ENCODE results near the gene SCEL. TPM values are rescaled to one million over a fixed set of nuclear protein-coding genes. Genes with fewer than 3 reads are reported as not detected.

Gene SCEL
- total and polyA plus RNA-seq, 2 of the 8 experiments (the other 6 are each of a cell fraction or from before 2014, with no cell fraction given): not detected

DNA sequence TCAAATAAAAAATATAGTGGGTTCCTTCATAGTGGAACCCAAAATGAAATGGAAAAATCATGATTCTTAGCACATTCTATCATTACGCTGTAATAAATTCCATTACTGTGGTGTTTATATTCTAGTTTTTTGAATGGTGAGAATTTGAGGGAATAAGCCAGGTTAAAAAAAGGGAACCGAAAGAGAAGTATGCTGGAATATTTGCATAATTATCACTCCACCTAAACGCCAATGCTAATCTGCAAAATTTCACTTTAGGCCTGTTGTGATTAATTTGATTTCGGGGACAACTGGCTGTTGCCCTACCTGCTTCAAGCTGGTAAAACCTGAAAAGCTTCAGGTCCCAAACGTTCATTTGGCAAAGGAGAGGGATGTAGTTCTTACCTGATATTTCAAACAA lies 32.1 kb upstream of the SCEL start:
- ChIA-PET POLR2A (ENCODE audit: partially characterized antibody) (no interaction called here), CTCF (ENCODE audit: partially characterized antibody) (interaction anchor here (0.6 to 1.0 kb wide), 3 partner anchors 214 to 741 kb away, joined by 3 read pairs; no protein-coding TSS in a partner anchor)
- Histone ChIP-seq H4K5ac (ENCODE audit: insufficient read length, low read depth, low read length) (no peak overlapping the region), H3K4me2 (ENCODE audit: insufficient read depth in 1 of 2, low read depth in 2 of 2, low read length in 2 of 2) (no peak overlapping the region), H3K4ac (replicated peaks; ENCODE audit: insufficient read length, low read depth, low read length) (no peak overlapping the region), H3K23ac (ENCODE audit: insufficient read length) (no peak overlapping the region), H3K27me3 (replicated peaks in 1 of 4; ENCODE audit: control insufficient read depth in 3 of 4, extremely low read depth in 1 of 4, insufficient read depth in 3 of 4, low read length in 3 of 4) (no peaks in the 10 kb centered on the region), H2BK120ac (replicated peaks; ENCODE audit: low read depth, low read length) (no peak overlapping the region), H4K8ac (ENCODE audit: extremely low read depth, insufficient read depth, low read length) (no peak overlapping the region), H2AFZ (ENCODE audit: low read length) (no peak overlapping the region), H3K36me3 (ENCODE audit: control insufficient read depth in 2 of 4, insufficient read depth in 4 of 4, low read length in 3 of 4) (no peaks in the 10 kb centered on the region), H2BK15ac (ENCODE audit: low read length) (no peak overlapping the region), H3K18ac (ENCODE audit: extremely low read depth, low read length) (no peak overlapping the region), H3K14ac (ENCODE audit: insufficient read length) (no peak overlapping the region), H2BK12ac (ENCODE audit: low read depth, low read length) (no peak overlapping the region), H3K79me2 (ENCODE audit: control insufficient read depth in 1 of 2, insufficient read depth in 2 of 2, low read length in 2 of 2) (no peaks in the 10 kb centered on the region), H3K79me1 (ENCODE audit: low read depth, low read length) (no peaks in the 10 kb centered on the region), H3K9ac (replicated peaks in 1 of 4; ENCODE audit: extremely low read depth in 1 of 4, low read depth in 3 of 4, low read length in 3 of 4) (no peak overlapping the region), H3K27ac (ENCODE audit: low read depth, low read length) (no peak overlapping the region), H4K91ac (replicated peaks; ENCODE audit: insufficient read length, low read length) (no peak overlapping the region), H3K23me2 (ENCODE audit: low read depth, low read length) (no peaks in the 10 kb centered on the region; the same call in 1 of the 2 replicates), H2BK20ac (ENCODE audit: low read length) (no peak overlapping the region), H3K56ac (replicated peaks; ENCODE audit: insufficient read length, low read depth, low read length) (no peak overlapping the region), H2BK5ac (ENCODE audit: low read depth, low read length) (no peak overlapping the region), H4K20me1 (replicated peaks in 1 of 2; ENCODE audit: control insufficient read depth in 1 of 2, insufficient read depth in 2 of 2, low read length in 2 of 2) (no peaks in the 10 kb centered on the region), H3K9me3 (ENCODE audit: insufficient read depth in 2 of 2, low read depth in 1 of 2, low read length in 1 of 2) (no peaks in the 10 kb centered on the region), H2AK5ac (ENCODE audit: low read depth, low read length) (no peak overlapping the region), H3K4me1 (replicated peaks in 1 of 4; ENCODE audit: control insufficient read depth in 3 of 4, insufficient read depth in 4 of 4, low read length in 3 of 4) (no peaks in the 10 kb centered on the region), H3K4me3 (ENCODE audit: extremely low read depth in 1 of 4, insufficient read depth in 2 of 4, low read depth in 3 of 4, low read length in 4 of 4) (no peak overlapping the region)
- no peak for DNase-seq (ENCODE audit: low read depth in 1 of 2, low spot score in 2 of 2)
- no peak for FAIRE-seq
- 83% methylated on average over 5 of the region's 5 CpGs; no CpG with 5 or more reads in 1 of the 2 experiments for WGBS, 2 experiments (ENCODE audit: extremely low coverage in 1 of 2, insufficient coverage in 1 of 2, insufficient read length in 1 of 2, insufficient replicate concordance in 2 of 2, low coverage in 1 of 2, low lambda C conversion rate in 2 of 2, missing lambda C conversion rate in 1 of 2)
- TF ChIP-seq SP2 (IDR thresholded peaks at IDR 0.05; ENCODE audit: low read length): no peak
